ENCODE measurements around the gene DNAJA1. TPM values are rescaled to one million over a fixed set of nuclear protein-coding genes. Genes with fewer than 3 reads are reported as not detected.
"Not testable (repeated sequence)": the region's sequence is repeated elsewhere in the genome, so short reads cannot be mapped to it uniquely, and the experiment has no call there.

Gene DNAJA1
- total and polyA plus RNA-seq, 4 donors, result 39.5 to 101 (median 84.0) TPM

- H3K36me3 ChIP-seq (ENCODE audit: control insufficient read depth in 1 of 2, insufficient read depth in 2 of 2, low read length in 1 of 2), result no peaks in the 10 kb centered on the region
- no peaks in the 10 kb centered on the region for H3K27me3 ChIP-seq (ENCODE audit: control insufficient read depth in 1 of 2, insufficient read depth in 2 of 2, low read length in 1 of 2)
- no peaks in the 10 kb centered on the region for H3K9me3 ChIP-seq (ENCODE audit: control insufficient read depth, low read length)
- no peak for ATAC-seq (ENCODE audit: low FRiP score)
- DNase-seq, result no peak
- peak overlapping the region in 1 of 2 donors; percentile 13 for H3K27ac ChIP-seq (ENCODE audit: low read depth in 1 of 2, low read length in 2 of 2)
- peaks cover 0 to 5% of the 10 kb centered on the region in 2 donors for H3K4me1 ChIP-seq (ENCODE audit: control insufficient read depth in 1 of 2, insufficient read depth in 2 of 2, low read length in 2 of 2)
- no peak overlapping the region for H3K4me3 ChIP-seq (ENCODE audit: low read length in 2 of 2)
- WGBS, 2 donors, result 24 to 31% methylated on average over 5 of the region's 5 CpGs
- intact Hi-C loops (cut with DNase I), result no loop called here
Measured at GRCh38 chr9:33082128-33082527, 57.1 kb downstream of the DNAJA1 start.

- Histone ChIP-seq H3K27ac (ENCODE audit: low read depth in 1 of 2, low read length in 2 of 2) (peak overlapping the region; percentile 13 to 59), H3K4me1 (ENCODE audit: control insufficient read depth in 1 of 2, insufficient read depth in 2 of 2, low read length in 2 of 2) (peaks cover 0 to 5% of the 10 kb centered on the region in 2 donors)
- intact Hi-C loops (cut with DNase I), result no loop called here
Measured at GRCh38 chr9:33082538-33083326, 57.7 kb downstream of the DNAJA1 start.

DNA sequence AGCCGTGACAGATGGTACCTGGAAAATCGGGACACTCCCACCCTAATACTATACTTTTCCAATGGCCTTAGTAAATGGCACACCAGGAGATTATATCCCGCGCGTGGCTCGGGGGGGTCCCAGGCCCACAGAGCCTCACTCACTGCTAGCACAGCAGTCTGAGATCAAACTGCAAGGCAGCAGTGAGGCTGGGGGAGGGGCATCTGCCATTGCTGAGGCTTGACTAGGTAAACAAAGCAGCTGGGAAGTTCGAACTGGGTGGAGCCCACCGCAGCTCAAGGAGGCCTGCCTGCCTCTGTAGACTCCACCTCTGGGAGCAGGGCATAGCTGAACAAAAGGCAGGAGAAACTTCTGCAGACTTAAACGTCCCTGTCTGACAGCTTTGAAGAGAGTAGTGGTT, 60.6 kb downstream of the DNAJA1 start:
- H3K4me1 ChIP-seq (ENCODE audit: control insufficient read depth in 1 of 2, insufficient read depth in 2 of 2, low read length in 2 of 2); H3K27me3 ChIP-seq (ENCODE audit: control insufficient read depth in 1 of 2, insufficient read depth in 2 of 2, low read length in 1 of 2); H3K9me3 ChIP-seq (ENCODE audit: control insufficient read depth, low read length); intact Hi-C loops (cut with DNase I); H3K4me3 ChIP-seq (ENCODE audit: low read length in 2 of 2); H3K27ac ChIP-seq (ENCODE audit: low read depth in 1 of 2, low read length in 2 of 2); ATAC-seq (ENCODE audit: low FRiP score); DNase-seq; H3K36me3 ChIP-seq (ENCODE audit: control insufficient read depth in 1 of 2, insufficient read depth in 2 of 2, low read length in 1 of 2): not testable (repeated sequence)
- WGBS, 2 donors, result 89 to 91% methylated on average over 9 of the region's 9 CpGs

More at GRCh38 chr9:33082538-33083326, 57.7 kb downstream of the DNAJA1 start:
- peak; percentile 88 for ATAC-seq (ENCODE audit: low FRiP score)
- Histone ChIP-seq H3K9me3 (ENCODE audit: control insufficient read depth, low read length) (no peaks in the 10 kb centered on the region), H3K36me3 (ENCODE audit: control insufficient read depth in 1 of 2, insufficient read depth in 2 of 2, low read length in 1 of 2) (no peaks in the 10 kb centered on the region), H3K27me3 (ENCODE audit: control insufficient read depth in 1 of 2, insufficient read depth in 2 of 2, low read length in 1 of 2) (no peaks in the 10 kb centered on the region), H3K4me3 (ENCODE audit: low read length in 2 of 2) (no peak overlapping the region)
- 20% methylated on average over 8 of the region's 8 CpGs for WGBS, 2 donors
- peak in 1 of 2 donors; percentile 74 for DNase-seq

Other genes starting within 250 kb of the DNAJA1 start
- not detected for gene TMEM215, start 241.7 kb upstream of the DNAJA1 start, total RNA-seq
- not detected for gene TMEM215, start 241.7 kb upstream of the DNAJA1 start, polyA plus RNA-seq
- 10 to 100 TPM; 20.8 to 24.1 TPM for gene APTX, start 23.6 kb upstream of the DNAJA1 start, total RNA-seq
- 10 to 100 TPM; 32.0 to 34.9 TPM for gene APTX, start 23.6 kb upstream of the DNAJA1 start, polyA plus RNA-seq
- 10 to 100 TPM; 15.8 to 18.7 TPM for gene SMU1, start 51.4 kb downstream of the DNAJA1 start, total RNA-seq
- 1 to 10 TPM; 8.3 to 8.5 TPM for gene SMU1, start 51.4 kb downstream of the DNAJA1 start, polyA plus RNA-seq
- 10 to 100 TPM; 74.5 to 95.6 TPM for gene B4GALT1, start 142.1 kb downstream of the DNAJA1 start, total RNA-seq
- gene B4GALT1, start 142.1 kb downstream of the DNAJA1 start, polyA plus RNA-seq, result 10 to 100 TPM; 15.2 to 36.0 TPM
- gene SPINK4, start 214.9 kb downstream of the DNAJA1 start, total RNA-seq, result not detected
- gene SPINK4, start 214.9 kb downstream of the DNAJA1 start, polyA plus RNA-seq, result 100 to 1,000 TPM in 1 of 2 donors, not detected in 1; 129 TPM
- gene BAG1, start 239.4 kb downstream of the DNAJA1 start, total RNA-seq, result 10 to 100 TPM; 60.4 to 82.0 TPM
- gene BAG1, start 239.4 kb downstream of the DNAJA1 start, polyA plus RNA-seq, result 100 to 1,000 TPM; 104 to 190 TPM
- 10 to 100 TPM; 53.1 to 59.0 TPM for gene CHMP5, start 239.8 kb downstream of the DNAJA1 start, total RNA-seq
- 100 to 1,000 TPM in 1 of 2 donors, 10 to 100 TPM in 1; 71.1 to 141 TPM for gene CHMP5, start 239.8 kb downstream of the DNAJA1 start, polyA plus RNA-seq

Data from aorta (tissue), 5 donors.